Suprapubic skin (tissue), 3 donors: ENCODE measurements around the gene TMEM101.

Source experiments
- CTCF ChIP-seq, 2 donors: fragments of 200-600 bp in 1 of 2; fragments of 450-650 bp in 1 of 2; sonication (generic) in 1 of 2; IDR thresholded peaks; one replicate each; pipeline ENCODE4 v1.5.1; 2016 to 2019; ENCODE audit warnings: antibody characterized with exemption in 2 of 2, mild to moderate bottlenecking in 1 of 2, moderate library complexity in 1 of 2
- POLR2A ChIP-seq, 2 donors: fragments of 450-650 bp; IDR thresholded peaks; one replicate each; pipeline ENCODE4 v1.6.1; 2017; ENCODE audit warnings: antibody characterized with exemption in 2 of 2, mild to moderate bottlenecking in 2 of 2, moderate library complexity in 2 of 2

- TF ChIP-seq POLR2A (IDR thresholded peaks at IDR 0.05) (no peak), CTCF (IDR thresholded peaks at IDR 0.05) (no peak)
Observed at GRCh38 chr17:44029736-44030135, 15.0 kb upstream of the TMEM101 start.
